Large intestine (tissue), 12 donors: ENCODE measurements around the gene PFDN2. TPM values are rescaled to one million over a fixed set of nuclear protein-coding genes. Genes with fewer than 3 reads are reported as not detected.

Experiments
- DNase-seq, 2 donors: peaks; one replicate each; pipeline versions ENCODE4 v3.0.0 to v3.0.0-alpha.2; 2013
- H3K27ac ChIP-seq: one replicate; pipeline ENCODE4 v1.5.1; 2013; ENCODE audit warnings: low read length
- H3K27me3 ChIP-seq: 2 replicates; pipeline ENCODE4 v1.6.1; 2013; ENCODE audit warnings: low read length; ENCODE audit not compliant: control insufficient read depth, insufficient read depth
- H3K36me3 ChIP-seq: 2 replicates; pipeline ENCODE4 v1.6.1; 2013; ENCODE audit warnings: low read length; ENCODE audit not compliant: control insufficient read depth, insufficient read depth
- H3K4me1 ChIP-seq: one replicate; pipeline ENCODE4 v1.6.1; 2013; ENCODE audit warnings: low read length; ENCODE audit not compliant: control insufficient read depth, insufficient read depth
- H3K4me3 ChIP-seq: one replicate; pipeline ENCODE4 v1.5.1; 2013; ENCODE audit warnings: low read length
- H3K9me3 ChIP-seq: one replicate; pipeline ENCODE4 v1.6.1; 2013; ENCODE audit warnings: mild to moderate bottlenecking, low read depth, low read length, moderate library complexity; ENCODE audit not compliant: control insufficient read depth
- WGBS: methylation state at CpG from one replicate; pipeline ENCODE4 v1.1.5; 2013; ENCODE audit warnings: low lambda C conversion rate; ENCODE audit not compliant: insufficient coverage; 5-methylcytosine and 5-hydroxymethylcytosine counted together
- long read RNA-seq, 11 donors: transcript quantifications; one replicate each; lab custom pipeline, GENCODE V29; 2026
- polyA plus RNA-seq: library from polyadenylated mRNA; unstranded; fragments of 120-200 nt; gene quantifications from one replicate; pipeline ENCODE4 v1.2.1, GENCODE V29; 2013

PFDN2 gene, protein sequence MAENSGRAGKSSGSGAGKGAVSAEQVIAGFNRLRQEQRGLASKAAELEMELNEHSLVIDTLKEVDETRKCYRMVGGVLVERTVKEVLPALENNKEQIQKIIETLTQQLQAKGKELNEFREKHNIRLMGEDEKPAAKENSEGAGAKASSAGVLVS
- polyA plus RNA-seq: 72.5 TPM
- long read RNA-seq, donor 1, transcript PFDN2-201 (4 exons, 677 nt): major isoform, 17 of 33 reads
- long read RNA-seq, donor 1, partial matches to known transcripts: 14 of 33 reads
- long read RNA-seq, donor 1, other reads (novel, unspliced or antisense): 0 of 33 reads
- long read RNA-seq, donor 2, transcript PFDN2-201 (4 exons, 677 nt): major isoform, 28 of 63 reads
- long read RNA-seq, donor 2, partial matches to known transcripts: 34 of 63 reads
- long read RNA-seq, donor 2, other reads (novel, unspliced or antisense): 0 of 63 reads
- long read RNA-seq, donor 3: 0 reads
- long read RNA-seq, donor 4, partial matches to known transcripts: 0 of 3 reads
- long read RNA-seq, donor 4, other reads (novel, unspliced or antisense): 0 of 3 reads
- long read RNA-seq, donor 5, transcript PFDN2-201 (4 exons, 677 nt): major isoform, 22 of 30 reads
- long read RNA-seq, donor 5, partial matches to known transcripts: 8 of 30 reads
- long read RNA-seq, donor 5, other reads (novel, unspliced or antisense): 0 of 30 reads
- long read RNA-seq, donor 6, transcript PFDN2-201 (4 exons, 677 nt): major isoform, 28 of 54 reads
- long read RNA-seq, donor 6, partial matches to known transcripts: 26 of 54 reads
- long read RNA-seq, donor 6, other reads (novel, unspliced or antisense): 0 of 54 reads
- long read RNA-seq, donor 7, transcript PFDN2-201 (4 exons, 677 nt): major isoform, 18 of 69 reads
- long read RNA-seq, donor 7, partial matches to known transcripts: 38 of 69 reads
- long read RNA-seq, donor 7, other reads (novel, unspliced or antisense): 12 of 69 reads
- long read RNA-seq, donor 8, transcript PFDN2-201 (4 exons, 677 nt): major isoform, 39 of 48 reads
- long read RNA-seq, donor 8, partial matches to known transcripts: 5 of 48 reads
- long read RNA-seq, donor 8, other reads (novel, unspliced or antisense): 0 of 48 reads
- long read RNA-seq, donor 9, transcript PFDN2-201 (4 exons, 677 nt): major isoform, 23 of 44 reads
- long read RNA-seq, donor 9, partial matches to known transcripts: 19 of 44 reads
- long read RNA-seq, donor 9, other reads (novel, unspliced or antisense): 0 of 44 reads
- long read RNA-seq, donor 10, transcript PFDN2-201 (4 exons, 677 nt): major isoform, 45 of 66 reads
- long read RNA-seq, donor 10, partial matches to known transcripts: 19 of 66 reads
- long read RNA-seq, donor 10, other reads (novel, unspliced or antisense): 0 of 66 reads
- long read RNA-seq, donor 11, transcript PFDN2-201 (4 exons, 677 nt): major isoform, 20 of 36 reads
- long read RNA-seq, donor 11, partial matches to known transcripts: 14 of 36 reads
- long read RNA-seq, donor 11, other reads (novel, unspliced or antisense): 0 of 36 reads

GRCh38 chr1:161117759-161118581, at the start of gene PFDN2, which contains the start of gene NIT1:
TSS of gene PFDN2 (minus strand) at chr1:161118037. CDS start at chr1:161118026, 11 bp downstream.
TSS of gene NIT1 (plus strand) at chr1:161118105. CDS start at chr1:161118177, 72 bp downstream.
- Histone ChIP-seq H3K36me3 (peaks cover 35% of the 10 kb centered on the region), H3K4me1 (peaks cover 35% of the 10 kb centered on the region), H3K4me3 (peak within 1 kb of the TSS; percentile 93), H3K27me3 (no peaks in the 10 kb centered on the region), H3K27ac (peak within 1 kb of the TSS; percentile 98), H3K9me3 (no peaks in the 10 kb centered on the region)
- peak; percentile 91 to 95 for DNase-seq
- WGBS: no CpG with 5 or more reads among the region's 58 CpGs

GRCh38 chr1:161166669-161167548, 49.1 kb upstream of the PFDN2 start:
- H3K4me1 ChIP-seq: peaks cover 18% of the 10 kb centered on the region
- peak overlapping the region; percentile 63 for H3K4me3 ChIP-seq
- H3K9me3 ChIP-seq: no peaks in the 10 kb centered on the region
- WGBS: no CpG with 5 or more reads among the region's 33 CpGs
- peak in 1 of 2 donors; percentile 33 for DNase-seq
- no peaks in the 10 kb centered on the region for H3K27me3 ChIP-seq
- H3K27ac ChIP-seq: peak overlapping the region; percentile 78
- H3K36me3 ChIP-seq: peaks cover 55% of the 10 kb centered on the region

- Histone ChIP-seq H3K36me3 (peaks cover 46% of the 10 kb centered on the region), H3K27ac (peak within 1 kb of the TSS; percentile 78), H3K4me3 (peak within 1 kb of the TSS; percentile 63), H3K4me1 (peaks cover 20% of the 10 kb centered on the region), H3K27me3 (no peaks in the 10 kb centered on the region), H3K9me3 (no peaks in the 10 kb centered on the region)
- whole genome bisulfite sequencing: no CpG with 5 or more reads among the region's 54 CpGs
- peak; percentile 97 to 99 for DNase-seq
These were observed 48.2 kb upstream of the PFDN2 start, which contains the start of gene PPOX for GRCh38 chr1:161165742-161166668. TSS of gene PPOX (plus strand) at chr1:161166426. CDS start at chr1:161166848, 422 bp downstream.

DNA sequence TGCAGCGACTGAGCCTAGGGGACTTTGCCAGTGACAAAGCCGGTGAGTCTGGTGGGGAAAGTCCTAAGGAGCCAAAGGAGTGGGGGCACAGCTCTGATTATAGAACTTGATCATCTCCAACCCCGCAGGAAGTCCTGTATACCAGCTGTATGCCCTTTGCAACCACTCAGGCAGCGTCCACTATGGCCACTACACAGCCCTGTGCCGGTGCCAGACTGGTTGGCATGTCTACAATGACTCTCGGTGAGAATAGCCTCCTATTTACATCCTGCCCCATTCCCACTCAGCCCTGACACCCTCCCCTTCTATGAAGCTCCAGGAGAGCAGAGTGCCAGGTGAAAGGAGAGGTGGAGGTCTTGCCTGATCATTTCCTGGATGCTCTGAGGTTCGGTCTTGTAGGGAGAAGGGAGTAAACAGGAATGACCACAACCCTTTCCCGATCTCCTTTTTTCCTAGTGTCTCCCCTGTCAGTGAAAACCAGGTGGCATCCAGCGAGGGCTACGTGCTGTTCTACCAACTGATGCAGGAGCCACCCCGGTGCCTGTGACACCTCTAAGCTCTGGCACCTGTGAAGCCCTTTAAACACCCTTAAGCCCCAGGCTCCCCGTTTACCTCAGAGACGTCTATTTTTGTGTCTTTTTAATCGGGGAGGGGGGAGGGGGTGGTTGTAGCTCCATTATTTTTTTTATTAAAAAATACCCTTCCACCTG, 47.2 kb upstream of the PFDN2 start:
- Histone ChIP-seq H3K4me3 (peak overlapping the region; percentile 63), H3K36me3 (peaks cover 44% of the 10 kb centered on the region), H3K9me3 (no peaks in the 10 kb centered on the region), H3K4me1 (peaks cover 28% of the 10 kb centered on the region), H3K27me3 (no peaks in the 10 kb centered on the region), H3K27ac (peak overlapping the region; percentile 78)
- no peak for DNase-seq
- WGBS: no CpG with 5 or more reads among the region's 14 CpGs

- WGBS: no CpG with 5 or more reads among the region's 5 CpGs
- Histone ChIP-seq H3K36me3 (peaks cover 33% of the 10 kb centered on the region), H3K4me3 (no peak overlapping the region), H3K4me1 (peaks cover 35% of the 10 kb centered on the region), H3K27ac (no peak overlapping the region), H3K27me3 (no peaks in the 10 kb centered on the region), H3K9me3 (no peaks in the 10 kb centered on the region)
- no peak for DNase-seq
These were observed 46.0 kb upstream of the PFDN2 start for GRCh38 chr1:161163793-161164192.

DNA sequence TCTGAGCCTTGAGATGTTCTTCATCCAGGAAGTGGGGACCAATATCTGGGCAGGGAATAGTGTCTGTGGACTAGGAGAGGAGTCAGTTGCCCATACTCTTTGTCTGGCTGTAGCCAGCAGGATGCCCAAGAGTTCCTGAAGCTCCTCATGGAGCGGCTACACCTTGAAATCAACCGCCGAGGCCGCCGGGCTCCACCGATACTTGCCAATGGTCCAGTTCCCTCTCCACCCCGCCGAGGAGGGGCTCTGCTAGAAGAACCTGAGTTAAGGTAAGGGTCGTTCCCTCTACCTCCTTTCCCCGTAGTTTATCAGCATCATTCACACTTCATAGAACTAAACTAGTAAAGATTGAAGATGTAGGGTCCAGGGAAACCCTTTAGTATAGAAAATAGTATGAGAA, 45.0 kb upstream of the PFDN2 start:
- Histone ChIP-seq H3K27ac (no peak overlapping the region), H3K27me3 (no peaks in the 10 kb centered on the region), H3K4me3 (no peak overlapping the region), H3K9me3 (no peaks in the 10 kb centered on the region), H3K36me3 (peaks cover 35% of the 10 kb centered on the region), H3K4me1 (peaks cover 39% of the 10 kb centered on the region)
- WGBS: no CpG with 5 or more reads among the region's 10 CpGs
- DNase-seq: no peak

DNA sequence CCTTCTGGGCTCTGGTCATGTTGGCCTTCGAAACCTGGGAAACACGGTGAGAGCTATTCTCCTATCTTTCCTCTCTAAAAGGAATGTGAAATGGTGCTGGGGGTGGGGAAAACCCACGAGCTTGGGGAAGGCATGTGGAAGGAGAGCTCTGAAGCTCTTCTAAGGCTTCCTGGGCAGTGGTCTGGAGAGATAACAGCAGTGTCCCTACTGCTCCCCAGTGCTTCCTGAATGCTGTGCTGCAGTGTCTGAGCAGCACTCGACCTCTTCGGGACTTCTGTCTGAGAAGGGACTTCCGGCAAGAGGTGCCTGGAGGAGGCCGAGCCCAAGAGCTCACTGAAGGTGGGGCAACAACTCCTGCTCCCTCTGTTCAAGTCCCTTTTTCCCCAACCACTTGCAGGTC, 44.2 kb upstream of the PFDN2 start:
- H3K36me3 ChIP-seq: peaks cover 42% of the 10 kb centered on the region
- WGBS: no CpG with 5 or more reads among the region's 7 CpGs
- no peaks in the 10 kb centered on the region for H3K9me3 ChIP-seq
- peak in 1 of 2 donors; percentile 50 for DNase-seq
- H3K27me3 ChIP-seq: no peaks in the 10 kb centered on the region
- H3K27ac ChIP-seq: peak overlapping the region; percentile 35
- H3K4me3 ChIP-seq: no peak overlapping the region
- H3K4me1 ChIP-seq: peaks cover 36% of the 10 kb centered on the region
